GM23248 (cell line): Measurements from ENCODE around the gene CDH16.

ENCODE experiments used
- EZH2 ChIP-seq: fragments of 200-600 bp; sonication (generic); IDR thresholded peaks from 2 replicates; pipeline ENCODE4 v1.6.1; 2018; ENCODE audit warnings: antibody characterized with exemption, mild to moderate bottlenecking; ENCODE audit not compliant: insufficient read depth, poor library complexity, severe bottlenecking
- EZH2phosphoT487 ChIP-seq: fragments of 200-600 bp; sonication (generic); IDR thresholded peaks from 2 replicates; pipeline ENCODE4 v1.6.1; 2018; ENCODE audit warnings: antibody characterized with exemption, moderate library complexity, mild to moderate bottlenecking, low read depth; ENCODE audit not compliant: insufficient read depth

- TF ChIP-seq EZH2 (no peak), EZH2phosphoT487 (no peak)
Measured at GRCh38 chr16:66950971-66951790, 32.5 kb upstream of the CDH16 start.
